AG04449 (cell line): ENCODE results near the gene CLDN6.

Experiments
- CTCF ChIA-PET: fragments of 350-600 bp; formaldehyde crosslinking; extraction: SDS; loops from one replicate; lab custom pipeline; 2021; ENCODE audit warnings: antibody characterized with exemption; lab: Yijun Ruan, JAX
- POLR2A ChIA-PET: fragments of 400-600, 350-600 bp; formaldehyde crosslinking; extraction: SDS; loops from one replicate; lab custom pipeline; 2020; ENCODE audit warnings: antibody characterized with exemption, inconsistent platforms; lab: Yijun Ruan, JAX
- DNase-seq: peaks from one replicate; pipeline ENCODE4 v3.0.0-alpha.2; 2010; ENCODE audit warnings: low read depth, low spot score
- H3K4me3 ChIP-seq: 2 replicates; pipeline ENCODE4 v1.5.1; 2011; ENCODE audit warnings: low read depth, mild to moderate bottlenecking, control low read depth, low read length
- TF ChIP-seq, protein P1 (sequence below): IDR thresholded peaks from one replicate; pipeline ENCODE4 v1.5.1; 2011; ENCODE audit warnings: mild to moderate bottlenecking, moderate library complexity, low read length, control low read depth, inconsistent platforms; ENCODE audit not compliant: insufficient read depth; ENCODE audit errors: missing control alignments

Gene CLDN6

DNA sequence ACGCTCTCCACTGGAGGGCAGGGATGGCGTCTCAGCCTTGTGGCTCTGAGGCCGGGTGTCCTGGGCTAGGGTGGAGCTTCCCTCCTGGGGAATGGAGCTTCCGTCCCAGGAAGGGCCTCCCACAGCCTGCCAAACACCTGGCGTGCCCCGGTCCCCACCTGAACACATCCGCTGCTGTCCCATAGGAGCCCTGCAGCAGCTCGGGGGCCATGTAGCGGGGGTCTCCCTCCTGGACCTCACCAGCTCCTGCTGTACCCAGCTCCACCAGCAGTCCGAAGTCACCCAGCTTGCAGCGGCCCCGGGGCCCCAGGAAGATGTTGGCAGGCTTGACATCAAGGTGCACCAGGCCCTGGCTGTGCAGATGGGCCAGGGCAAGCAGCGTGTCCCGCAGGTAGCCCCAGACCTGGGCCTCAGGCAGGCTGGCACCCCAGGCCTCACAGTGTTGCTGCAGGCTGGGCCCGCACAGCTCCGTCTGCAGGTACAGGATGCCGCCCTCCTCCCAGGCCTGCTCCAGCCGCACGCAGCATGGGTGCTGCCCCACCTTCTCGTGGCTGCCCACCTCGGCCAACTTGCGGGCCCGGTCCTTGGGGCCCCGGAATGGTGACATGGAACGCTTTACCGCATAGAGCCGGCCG is 42.7 kb downstream of the CLDN6 start:
- TF ChIP-seq, protein P1, sequence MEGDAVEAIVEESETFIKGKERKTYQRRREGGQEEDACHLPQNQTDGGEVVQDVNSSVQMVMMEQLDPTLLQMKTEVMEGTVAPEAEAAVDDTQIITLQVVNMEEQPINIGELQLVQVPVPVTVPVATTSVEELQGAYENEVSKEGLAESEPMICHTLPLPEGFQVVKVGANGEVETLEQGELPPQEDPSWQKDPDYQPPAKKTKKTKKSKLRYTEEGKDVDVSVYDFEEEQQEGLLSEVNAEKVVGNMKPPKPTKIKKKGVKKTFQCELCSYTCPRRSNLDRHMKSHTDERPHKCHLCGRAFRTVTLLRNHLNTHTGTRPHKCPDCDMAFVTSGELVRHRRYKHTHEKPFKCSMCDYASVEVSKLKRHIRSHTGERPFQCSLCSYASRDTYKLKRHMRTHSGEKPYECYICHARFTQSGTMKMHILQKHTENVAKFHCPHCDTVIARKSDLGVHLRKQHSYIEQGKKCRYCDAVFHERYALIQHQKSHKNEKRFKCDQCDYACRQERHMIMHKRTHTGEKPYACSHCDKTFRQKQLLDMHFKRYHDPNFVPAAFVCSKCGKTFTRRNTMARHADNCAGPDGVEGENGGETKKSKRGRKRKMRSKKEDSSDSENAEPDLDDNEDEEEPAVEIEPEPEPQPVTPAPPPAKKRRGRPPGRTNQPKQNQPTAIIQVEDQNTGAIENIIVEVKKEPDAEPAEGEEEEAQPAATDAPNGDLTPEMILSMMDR, result no peak
- POLR2A ChIA-PET, result no interaction called here
- H3K4me3 ChIP-seq, result no peak overlapping the region
- CTCF ChIA-PET, result interaction anchor here (0.9 to 1.6 kb wide), 4 partner anchors 9 to 15 kb away, joined by 3 to 6 read pairs (median 4); no protein-coding TSS in a partner anchor
- no peak for DNase-seq

DNA sequence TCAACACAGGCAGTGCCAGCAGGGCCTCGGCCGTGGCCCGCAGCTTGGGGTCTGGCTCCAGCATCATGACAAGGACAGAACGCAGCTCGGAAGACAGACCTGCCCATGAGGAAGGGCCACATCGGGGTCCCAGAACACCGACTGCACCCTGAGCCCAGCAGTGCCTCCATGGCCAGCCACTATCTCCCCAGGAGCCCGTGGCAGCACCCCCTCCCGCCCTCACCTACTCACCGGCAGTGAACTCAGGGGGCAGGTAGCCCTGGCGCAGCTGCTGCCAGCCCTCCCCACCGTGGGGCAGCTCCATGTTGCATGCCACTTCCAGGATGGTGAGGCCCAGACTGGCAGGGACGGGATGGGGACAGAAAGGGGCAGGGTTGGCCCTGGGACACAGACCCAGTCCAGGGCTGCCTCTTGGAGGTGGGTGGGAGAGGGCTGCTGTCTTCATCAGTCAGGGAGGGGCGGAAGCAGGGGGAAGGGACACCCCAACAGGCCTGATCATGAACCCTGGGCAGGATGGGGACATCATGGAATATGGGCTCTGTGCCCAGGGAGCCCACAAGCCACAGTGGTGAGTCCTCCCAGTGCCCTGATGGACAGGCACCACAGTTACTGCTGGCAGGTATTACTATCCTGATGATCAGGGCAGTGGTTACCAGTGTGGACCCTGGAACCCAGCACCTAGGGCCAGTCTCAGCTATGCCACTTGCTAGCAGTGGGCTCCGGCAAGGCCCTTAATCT is 43.5 kb downstream of the CLDN6 start:
- DNase-seq, result no peak
- no peak overlapping the region for H3K4me3 ChIP-seq
- TF ChIP-seq, protein P1, result no peak
- ChIA-PET POLR2A (no interaction called here), CTCF (interaction anchor here (0.9 to 1.6 kb wide), 3 partner anchors 12 to 14 kb away, joined by 3 to 6 read pairs (median 3); no protein-coding TSS in a partner anchor)

DNA sequence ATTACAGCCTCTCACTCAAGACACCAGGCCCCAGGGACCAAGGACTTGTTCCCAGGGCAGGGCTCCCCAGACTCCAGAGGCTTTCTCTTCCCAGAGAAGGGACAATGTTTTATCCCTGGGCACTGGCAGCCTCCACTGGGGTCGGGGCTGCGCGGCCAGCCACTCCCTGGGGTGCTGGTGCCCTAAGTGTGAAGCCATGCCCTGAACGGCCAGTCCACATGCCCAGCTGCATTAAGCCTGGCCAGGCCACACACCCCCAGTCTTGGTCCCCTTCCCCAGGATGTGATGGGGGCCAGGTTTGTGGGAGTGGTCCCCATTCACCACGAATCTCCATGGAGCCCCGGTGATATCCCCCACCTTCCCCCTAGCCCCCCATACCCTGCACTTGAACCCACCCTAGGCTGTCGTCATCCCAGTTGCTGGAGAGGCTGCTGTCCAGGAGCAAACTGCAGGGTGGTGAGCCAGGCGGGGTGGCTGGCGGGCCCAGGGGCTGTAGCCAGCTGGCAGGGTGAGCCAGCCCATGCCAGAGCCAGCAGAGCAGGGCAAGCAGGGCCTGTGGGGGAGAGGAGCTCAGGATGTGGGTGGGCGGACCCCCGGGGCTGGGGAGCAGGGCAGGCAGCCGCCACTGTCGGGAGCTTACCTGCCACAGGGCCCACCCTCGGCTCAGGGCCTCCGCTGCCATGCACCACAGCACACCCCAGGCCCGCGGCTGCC is 44.2 kb downstream of the CLDN6 start:
- TF ChIP-seq, protein P1, result no peak
- ChIA-PET CTCF (interaction anchor here (1.6 to 3.2 kb wide), 2 partner anchors 12 kb away, joined by 6 to 17 read pairs; no protein-coding TSS in a partner anchor), POLR2A (no interaction called here)
- DNase-seq, result no peak
- no peak overlapping the region for H3K4me3 ChIP-seq

DNA sequence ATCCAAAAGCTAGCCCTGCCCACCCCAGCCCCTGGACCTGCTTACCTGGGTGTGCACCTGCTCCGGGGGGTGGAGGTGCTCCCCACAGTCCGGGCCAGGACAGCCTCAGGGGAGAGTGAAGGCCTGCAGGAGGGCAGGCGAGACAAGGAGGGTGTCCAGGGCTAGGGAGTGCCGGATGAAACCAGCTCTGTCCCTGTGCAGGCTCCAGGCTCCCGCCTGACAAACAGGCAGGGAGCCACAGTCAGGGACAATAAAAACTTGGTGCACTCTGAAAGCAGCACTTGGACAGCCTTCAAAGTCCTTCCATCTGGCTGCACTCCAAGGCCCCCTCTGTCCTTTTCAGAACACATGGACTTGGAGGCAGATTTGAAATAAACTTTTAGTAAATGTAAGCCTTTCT is 44.9 kb downstream of the CLDN6 start:
- ChIA-PET POLR2A (interaction anchor here (1.7 kb wide), 1 partner anchor 47 kb away, joined by 4 read pairs; the partner anchor contains the start of gene TNFRSF12A), CTCF (interaction anchor here (3.2 kb wide), 1 partner anchor 11 kb away, joined by 17 read pairs; no protein-coding TSS in a partner anchor)
- DNase-seq, result no peak
- TF ChIP-seq, protein P1, result no peak
- H3K4me3 ChIP-seq, result no peak overlapping the region

DNA sequence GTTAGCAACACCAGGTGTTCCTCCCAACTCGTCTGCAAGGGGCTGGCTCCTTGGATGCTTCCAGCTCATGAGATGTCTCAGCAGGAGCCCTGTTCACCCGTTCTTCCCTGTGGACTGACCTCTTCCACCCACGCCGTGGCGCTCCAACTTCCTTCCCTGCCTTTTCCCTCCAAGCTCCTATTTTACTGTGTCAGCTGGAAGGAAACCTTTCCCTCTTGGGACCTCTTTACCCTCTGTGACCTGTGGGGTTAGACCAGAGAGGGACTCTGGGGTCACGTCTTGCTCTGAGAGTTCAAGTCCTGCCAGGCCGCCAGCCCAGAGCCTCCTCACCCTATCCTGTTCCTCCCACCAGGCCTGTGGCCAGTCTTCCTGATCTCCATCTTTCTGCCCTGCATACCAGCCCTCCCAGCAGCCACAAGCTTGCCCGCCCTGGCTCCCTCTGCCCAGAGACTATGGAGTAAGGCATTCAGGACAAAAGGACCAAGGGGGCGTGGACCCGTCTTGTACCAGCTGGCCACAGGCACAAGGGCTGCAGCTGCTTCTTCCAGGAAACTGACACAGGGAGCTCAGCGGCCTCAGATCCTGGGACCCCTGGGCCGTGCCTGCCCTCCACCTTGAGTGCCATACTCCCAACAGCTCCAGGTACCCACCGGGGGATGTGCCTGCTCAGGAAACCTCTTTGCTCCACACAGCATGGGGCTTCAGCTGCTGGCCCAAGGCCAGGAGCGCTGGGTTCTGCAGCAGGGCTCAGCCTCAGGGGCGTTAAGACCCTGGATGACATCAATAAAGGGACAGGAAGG is 45.8 kb downstream of the CLDN6 start:
- ChIA-PET POLR2A (interaction anchor here (1.7 kb wide), 1 partner anchor 48 kb away, joined by 4 read pairs; the partner anchor contains the start of gene TNFRSF12A), CTCF (interaction anchor here (1.1 to 3.2 kb wide), 3 partner anchors 9 to 11 kb away, joined by 3 to 17 read pairs (median 10); partner anchors contain the start of gene PKMYT1)
- TF ChIP-seq, protein P1, result no peak
- H3K4me3 ChIP-seq, result no peak overlapping the region
- no peak for DNase-seq
